K562 (cell line): ENCODE results near the gene RNF150. TPM values are rescaled to one million over a fixed set of nuclear protein-coding genes. Genes with fewer than 3 reads are reported as not detected.

ENCODE experiments used
- ATAC-seq: fragments of 200-7000 bp; cut with Tn5 transposase; 3 replicates; pipeline ENCODE4 v1.9.1; 2020; ENCODE audit warnings: moderate library complexity
- BruUV-seq: library from RNA; stranded (reverse); fragments of 400-500 nt; replicated peaks from 2 replicates; lab custom pipeline; 2021; lab: Mats Ljungman, UMichigan
- CTCF ChIA-PET: fragments of 300-600 bp; formaldehyde crosslinking; extraction: SDS; loops from one replicate; lab custom pipeline; 2021; ENCODE audit warnings: low intra/inter-chr PET ratio; lab: Yijun Ruan, JAX
- POLR2A ChIA-PET: fragments of 300-600, 350-650 bp; sonication (Branson Sonifier 250); formaldehyde crosslinking; extraction: SDS; loops from one replicate; lab custom pipeline; 2021; ENCODE audit warnings: antibody characterized with exemption, inconsistent platforms; lab: Yijun Ruan, JAX
- DNase-seq, 4 experiments: peaks; one replicate each; pipeline versions ENCODE4 v3.0.0 to v3.0.0-alpha.2; 2011 to 2018; ENCODE audit warnings: low spot score in 3 of 4, mixed read lengths in 3 of 4; ENCODE audit errors: extremely low read depth in 1 of 4
- FAIRE-seq: peaks from 2 replicates; lab custom pipeline; 2011; peaks lifted over from hg19 to GRCh38; lab: Jason Lieb, UNC
- H2AFZ ChIP-seq: 2 replicates; pipeline ENCODE4 v1.6.0; 2011; ENCODE audit warnings: low read depth, low read length, control low read depth, inconsistent platforms
- H3K27ac ChIP-seq: fragments of 200-600 bp; 3 replicates; pipeline ENCODE4 v1.8.0; 2011; ENCODE audit warnings: low read depth, mild to moderate bottlenecking, control low read depth, inconsistent platforms, low read length, moderate library complexity, mixed read lengths; ENCODE audit errors: extremely low read depth
- H3K27me3 ChIP-seq, 2 experiments: fragments of 300-600 bp in 1 of 2; 2 replicates in 1 of 2; 3 replicates in 1 of 2; pipeline versions ENCODE4 v1.6.0 to v1.8.0; 2011; ENCODE audit warnings: inconsistent platforms in 2 of 2, low read length in 2 of 2, mild to moderate bottlenecking in 1 of 2, mixed read lengths in 1 of 2, moderate library complexity in 1 of 2; ENCODE audit not compliant: control insufficient read depth in 2 of 2, insufficient read depth in 2 of 2
- H3K36me3 ChIP-seq: fragments of 300-600 bp; 3 replicates; pipeline ENCODE4 v1.8.0; 2011; ENCODE audit warnings: mild to moderate bottlenecking, low read length, inconsistent platforms; ENCODE audit not compliant: control insufficient read depth, insufficient read depth
- H3K4me1 ChIP-seq, 2 experiments: fragments of 200-600 bp in 1 of 2; replicated peaks in 1 of 2; 2 replicates in 1 of 2; 3 replicates in 1 of 2; pipeline versions ENCODE4 v1.5.1 to v1.8.0; 2011; ENCODE audit warnings: inconsistent platforms in 2 of 2, low read length in 2 of 2, mild to moderate bottlenecking in 1 of 2, mixed read lengths in 1 of 2, moderate library complexity in 1 of 2; ENCODE audit not compliant: control insufficient read depth in 2 of 2, insufficient read depth in 2 of 2
- H3K4me2 ChIP-seq: 2 replicates; pipeline ENCODE4 v1.6.1; 2011; ENCODE audit warnings: low read length, control low read depth, inconsistent platforms, mixed read lengths; ENCODE audit not compliant: insufficient read depth
- H3K4me3 ChIP-seq: fragments of 200-600 bp; sonication (generic), shearing (Covaris generic); 2 replicates; pipeline ENCODE4 v1.5.1; 2016; ENCODE audit warnings: control low read depth, inconsistent platforms
- H3K79me2 ChIP-seq: fragments of 200-600 bp; 3 replicates; pipeline ENCODE4 v1.8.0; 2011; ENCODE audit warnings: low read length, inconsistent platforms; ENCODE audit not compliant: control insufficient read depth, insufficient read depth
- H3K9ac ChIP-seq, 2 experiments: 2 replicates each; pipeline versions ENCODE4 v1.6.0 to v1.6.1; 2011; ENCODE audit warnings: low read depth in 2 of 2, low read length in 2 of 2, control low read depth in 1 of 2, inconsistent platforms in 1 of 2, mild to moderate bottlenecking in 1 of 2, mixed read lengths in 1 of 2; ENCODE audit not compliant: insufficient read depth in 1 of 2
- H3K9me1 ChIP-seq: one replicate; pipeline ENCODE4 v1.6.0; 2011; ENCODE audit warnings: inconsistent platforms, mild to moderate bottlenecking, low read length, moderate library complexity; ENCODE audit not compliant: control insufficient read depth, insufficient read depth
- H3K9me3 ChIP-seq: replicated peaks from 2 replicates; pipeline ENCODE4 v1.5.1; 2011; ENCODE audit warnings: low read depth, low read length, inconsistent platforms; ENCODE audit not compliant: control insufficient read depth, insufficient read depth
- H4K20me1 ChIP-seq: replicated peaks from 2 replicates; pipeline ENCODE4 v1.6.1; 2011; ENCODE audit warnings: low read length, inconsistent platforms, mixed read lengths; ENCODE audit not compliant: control insufficient read depth, insufficient read depth
- FOS ChIP-seq: IDR thresholded peaks from 3 replicates; pipeline ENCODE4 v1.6.1; 2011; ENCODE audit not compliant: insufficient read length; ENCODE audit errors: extremely low read depth
- HLTF ChIP-seq: fragments of 450-650 bp; IDR thresholded peaks from 2 replicates; pipeline ENCODE4 v1.6.1; 2016
- RNF2 ChIP-seq: sonication (generic); IDR thresholded peaks from 2 replicates; pipeline ENCODE4 v1.6.1; 2016
- VEZF1 ChIP-seq: fragments of 200-800 bp; sonication (Bioruptor generic); IDR thresholded peaks from 2 replicates; pipeline ENCODE4 v1.6.1; 2017; ENCODE audit warnings: missing genetic modification characterization, missing compliant biosample characterization
- ZNF121 ChIP-seq: sonication (generic); formaldehyde crosslinking; conservative IDR thresholded peaks from 2 replicates; pipeline ENCODE4 v1.8.0; 2022; ENCODE audit warnings: missing genetic modification reagents
- in situ Hi-C: fragments of 300-500 bp; cut with MboI; formaldehyde crosslinking; loops from 4 replicates; pipeline ENCODE4 v1.15.0; 2018; ENCODE audit warnings: inconsistent platforms, mixed read lengths
- intact Hi-C: fragments of 100-400 bp; cut with micrococcal nuclease; formaldehyde crosslinking; loops from 2 replicates; pipeline ENCODE4 v1.14.2; 2022
- polyA plus RNA-seq, 8 experiments: library from polyadenylated mRNA; depleted of rRNA in 4 of 8; stranded (reverse) in 5 of 8; unstranded in 3 of 8; fragments of >200 nt; fragmentation: Nextera tagmentation in 2 of 8; fragmentation: Illumina TruSeq in 1 of 8; extraction: Ambion mirVana in 2 of 8; extraction: Trizol in 1 of 8; gene quantifications; 2 replicates each; pipeline versions ENCODE4 v1.2.1 to v1.2.3, GENCODE V29; 2011 to 2014; ENCODE audit warnings: inconsistent platforms in 1 of 8, missing spikeins in 1 of 8
- total RNA-seq, 7 experiments: library from RNA; depleted of rRNA in 6 of 7; stranded (reverse); fragments of >200 nt in 6 of 7; fragmentation: Illumina TruSeq in 2 of 7; extraction: Trizol in 2 of 7; gene quantifications; 2 replicates each; pipeline versions ENCODE4 v1.2.1 to v1.2.3, GENCODE V29; 2011 to 2021; ENCODE audit warnings: low replicate concordance in 1 of 7
- TF ChIP-seq, protein P1 (sequence below): fragments of 450-650 bp; IDR thresholded peaks from 2 replicates; pipeline ENCODE4 v1.6.1; 2018; ENCODE audit not compliant: partially characterized antibody
- TF ChIP-seq, protein P2 (sequence below), 2 experiments: fragments of 200-800 bp in 1 of 2; sonication (Bioruptor generic) in 1 of 2; sonication (generic) in 1 of 2; formaldehyde crosslinking in 1 of 2; IDR thresholded peaks in 1 of 2; conservative IDR thresholded peaks in 1 of 2; 2 replicates each; pipeline versions ENCODE4 v1.5.0 to v1.6.1; 2016 to 2020; ENCODE audit warnings: missing compliant biosample characterization in 1 of 2, missing genetic modification characterization in 1 of 2, missing genetic modification reagents in 1 of 2

The RNF150 gene
- total and polyA plus RNA-seq, 9 of the 15 experiments (the other 6 are each of a cell fraction or from before 2014, with no cell fraction given): 0.09 TPM; not detected in 8

DNA sequence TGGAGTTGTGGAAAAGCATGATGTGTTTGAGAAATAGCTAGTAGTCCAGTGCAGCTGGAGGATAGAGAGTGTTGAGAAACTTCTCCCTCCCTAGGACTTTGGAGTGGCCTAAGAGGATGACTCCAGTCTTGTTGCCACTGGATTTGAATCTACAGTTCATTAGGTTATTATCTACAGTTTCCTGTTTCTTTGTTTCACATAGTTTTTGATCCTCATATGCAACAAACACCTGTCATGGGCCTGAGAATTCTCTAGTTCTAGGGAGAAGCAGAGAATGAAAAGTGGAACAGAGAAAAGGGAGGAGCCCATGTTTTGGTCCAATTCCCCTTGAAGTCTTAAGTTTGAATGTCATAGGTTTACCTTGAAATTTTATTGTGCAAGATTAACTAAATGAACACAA lies 303.4 kb downstream of the RNF150 start:
- intact Hi-C loops: no loop called here
- Histone ChIP-seq H3K9ac (no peak overlapping the region), H3K79me2 (no peaks in the 10 kb centered on the region), H3K4me1 (no peaks in the 10 kb centered on the region), H3K4me3 (no peak overlapping the region), H3K36me3 (no peaks in the 10 kb centered on the region), H2AFZ (no peak overlapping the region), H4K20me1 (no peaks in the 10 kb centered on the region), H3K9me1 (no peaks in the 10 kb centered on the region), H3K27me3 (no peaks in the 10 kb centered on the region), H3K4me2 (no peak overlapping the region), H3K27ac (no peak overlapping the region), H3K9me3 (no peaks in the 10 kb centered on the region)
- POLR2A ChIA-PET: no interaction called here
- DNase-seq (no peak), FAIRE-seq (no peak), ATAC-seq (no peak)
- TF ChIP-seq, protein P1, sequence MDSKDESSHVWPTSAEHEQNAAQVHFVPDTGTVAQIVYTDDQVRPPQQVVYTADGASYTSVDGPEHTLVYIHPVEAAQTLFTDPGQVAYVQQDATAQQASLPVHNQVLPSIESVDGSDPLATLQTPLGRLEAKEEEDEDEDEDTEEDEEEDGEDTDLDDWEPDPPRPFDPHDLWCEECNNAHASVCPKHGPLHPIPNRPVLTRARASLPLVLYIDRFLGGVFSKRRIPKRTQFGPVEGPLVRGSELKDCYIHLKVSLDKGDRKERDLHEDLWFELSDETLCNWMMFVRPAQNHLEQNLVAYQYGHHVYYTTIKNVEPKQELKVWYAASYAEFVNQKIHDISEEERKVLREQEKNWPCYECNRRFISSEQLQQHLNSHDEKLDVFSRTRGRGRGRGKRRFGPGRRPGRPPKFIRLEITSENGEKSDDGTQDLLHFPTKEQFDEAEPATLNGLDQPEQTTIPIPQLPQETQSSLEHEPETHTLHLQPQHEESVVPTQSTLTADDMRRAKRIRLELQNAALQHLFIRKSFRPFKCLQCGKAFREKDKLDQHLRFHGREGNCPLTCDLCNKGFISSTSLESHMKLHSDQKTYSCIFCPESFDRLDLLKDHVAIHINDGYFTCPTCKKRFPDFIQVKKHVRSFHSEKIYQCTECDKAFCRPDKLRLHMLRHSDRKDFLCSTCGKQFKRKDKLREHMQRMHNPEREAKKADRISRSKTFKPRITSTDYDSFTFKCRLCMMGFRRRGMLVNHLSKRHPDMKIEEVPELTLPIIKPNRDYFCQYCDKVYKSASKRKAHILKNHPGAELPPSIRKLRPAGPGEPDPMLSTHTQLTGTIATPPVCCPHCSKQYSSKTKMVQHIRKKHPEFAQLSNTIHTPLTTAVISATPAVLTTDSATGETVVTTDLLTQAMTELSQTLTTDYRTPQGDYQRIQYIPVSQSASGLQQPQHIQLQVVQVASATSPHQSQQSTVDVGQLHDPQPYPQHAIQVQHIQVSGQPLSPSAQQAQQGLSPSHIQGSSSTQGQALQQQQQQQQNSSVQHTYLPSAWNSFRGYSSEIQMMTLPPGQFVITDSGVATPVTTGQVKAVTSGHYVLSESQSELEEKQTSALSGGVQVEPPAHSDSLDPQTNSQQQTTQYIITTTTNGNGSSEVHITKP: no peak
- TF ChIP-seq, protein P2, sequence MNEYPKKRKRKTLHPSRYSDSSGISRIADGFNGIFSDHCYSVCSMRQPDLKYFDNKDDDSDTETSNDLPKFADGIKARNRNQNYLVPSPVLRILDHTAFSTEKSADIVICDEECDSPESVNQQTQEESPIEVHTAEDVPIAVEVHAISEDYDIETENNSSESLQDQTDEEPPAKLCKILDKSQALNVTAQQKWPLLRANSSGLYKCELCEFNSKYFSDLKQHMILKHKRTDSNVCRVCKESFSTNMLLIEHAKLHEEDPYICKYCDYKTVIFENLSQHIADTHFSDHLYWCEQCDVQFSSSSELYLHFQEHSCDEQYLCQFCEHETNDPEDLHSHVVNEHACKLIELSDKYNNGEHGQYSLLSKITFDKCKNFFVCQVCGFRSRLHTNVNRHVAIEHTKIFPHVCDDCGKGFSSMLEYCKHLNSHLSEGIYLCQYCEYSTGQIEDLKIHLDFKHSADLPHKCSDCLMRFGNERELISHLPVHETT (CRISPR knock-in tag; conservative IDR thresholded peaks at IDR 0.05 in 1 of 2, IDR thresholded peaks at IDR 0.05 in 1 of 2): no peak
- TF ChIP-seq FOS (no peak), RNF2 (no peak), ZNF121 (CRISPR knock-in tag) (no peak), VEZF1 (CRISPR knock-in tag) (no peak), HLTF (no peak)
- in situ Hi-C loops: no loop called here
- CTCF ChIA-PET: no interaction called here
- BruUV-seq: no TSS peak
